ENCODE measurements around the gene SF3A1.
"Not testable (repeated sequence)": the region's sequence is repeated elsewhere in the genome, so short reads cannot be mapped to it uniquely, and the experiment has no call there.

SF3A1 gene

DNA sequence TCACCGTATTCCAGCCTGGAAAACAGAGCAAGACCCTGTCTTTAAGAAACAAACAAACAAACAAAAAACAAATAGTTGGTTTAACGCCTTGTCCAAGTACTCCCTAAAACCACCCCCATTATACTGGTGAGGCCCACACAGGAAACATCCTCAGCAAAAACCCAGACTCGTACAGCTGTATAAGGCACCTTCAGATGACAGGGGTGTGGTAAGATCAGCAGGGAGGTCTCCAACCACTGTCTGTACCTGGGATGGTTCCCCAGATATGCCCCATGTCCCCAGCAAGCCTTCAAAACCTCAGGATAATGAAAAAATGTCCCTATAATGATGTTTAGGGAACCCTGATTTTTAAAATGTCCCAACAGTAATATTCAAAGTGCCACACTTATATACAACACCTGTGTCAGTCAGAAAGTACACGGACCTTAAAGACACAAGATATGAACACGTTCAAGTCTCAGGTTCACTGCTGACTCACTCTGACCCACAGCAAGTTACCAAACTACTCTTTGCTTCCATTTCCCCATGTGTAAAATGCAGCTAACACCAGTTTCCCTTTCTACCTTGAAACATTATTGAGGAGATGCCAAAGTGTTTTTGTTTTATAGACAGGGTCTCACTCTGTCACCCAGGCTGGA, 9.3 kb downstream of the SF3A1 start:
- no peak for DNase-seq

DNA sequence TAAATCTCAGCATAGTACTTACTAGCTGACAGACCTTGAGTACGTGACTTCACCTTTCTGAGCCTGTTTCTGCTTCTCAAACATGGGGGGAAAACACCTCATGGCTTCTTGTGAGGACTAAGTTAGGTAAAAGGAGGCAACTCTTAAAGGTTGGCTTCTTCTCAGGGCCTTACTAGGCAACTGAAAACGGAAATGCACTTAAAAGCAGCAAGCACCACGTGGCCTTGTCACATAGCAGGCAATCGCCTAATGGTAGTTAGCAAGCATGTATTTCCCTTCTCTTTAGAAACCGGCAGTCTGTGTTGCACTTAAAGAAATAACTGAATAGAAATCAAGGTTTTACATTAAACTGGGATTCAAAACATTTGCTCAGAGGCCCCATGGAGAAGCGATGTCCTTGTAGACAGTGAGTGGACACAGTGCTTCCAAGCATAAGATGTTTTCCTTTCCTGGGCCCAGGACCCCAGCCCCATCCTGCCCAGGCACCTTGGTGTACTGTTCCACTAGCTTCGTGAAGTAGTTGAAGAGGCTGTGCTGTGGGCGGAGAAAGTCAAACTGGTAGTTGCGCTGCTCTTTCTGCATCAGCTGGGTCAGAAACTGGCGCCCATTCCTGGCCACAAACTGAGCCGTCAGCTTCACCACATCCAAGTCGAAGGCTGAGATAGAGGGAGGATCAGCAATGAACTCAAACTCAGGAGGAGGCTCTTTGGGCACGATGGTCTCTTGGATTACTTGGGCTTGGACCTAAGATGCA, 12.1 kb downstream of the SF3A1 start:
- DNase-seq = no peak

DNA sequence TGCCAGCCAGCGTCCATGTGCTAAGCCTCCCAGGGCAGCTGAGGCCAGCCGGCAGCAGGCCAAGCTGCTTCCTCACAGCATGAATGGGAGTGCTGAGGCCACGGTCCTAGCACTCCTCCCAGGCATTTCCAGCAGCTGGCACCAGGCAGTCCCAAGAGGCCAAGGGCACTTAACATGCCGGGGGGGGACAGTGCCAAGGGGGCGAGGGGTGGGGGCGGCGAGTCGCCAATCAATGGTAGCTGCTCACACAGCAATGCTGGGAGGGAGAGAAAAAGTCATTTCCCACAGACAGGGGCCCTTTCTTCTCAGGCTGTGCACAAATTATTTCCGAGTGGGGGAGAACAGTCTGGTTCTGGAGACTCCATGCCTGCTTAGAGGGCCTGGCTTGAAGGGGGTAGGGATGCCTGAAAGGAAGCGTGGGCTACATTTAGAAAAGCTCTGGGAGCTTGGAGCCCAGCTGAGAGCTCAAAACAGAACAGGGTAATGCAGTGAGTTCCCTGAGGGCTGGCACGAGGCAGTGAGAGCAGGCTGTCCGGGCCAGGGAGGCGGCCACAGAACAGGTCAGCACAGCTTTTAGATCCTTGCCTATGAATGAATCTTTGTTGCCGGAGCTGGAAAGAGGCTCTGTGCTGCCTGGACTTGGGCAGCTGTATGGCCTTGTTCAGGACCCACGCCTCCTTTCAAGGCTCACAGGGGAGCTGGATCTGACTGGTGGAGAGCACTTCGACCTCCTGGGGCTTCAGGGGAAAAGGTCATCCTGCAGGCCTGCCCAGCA, 15.6 kb downstream of the SF3A1 start:
- no peak for DNase-seq

DNA sequence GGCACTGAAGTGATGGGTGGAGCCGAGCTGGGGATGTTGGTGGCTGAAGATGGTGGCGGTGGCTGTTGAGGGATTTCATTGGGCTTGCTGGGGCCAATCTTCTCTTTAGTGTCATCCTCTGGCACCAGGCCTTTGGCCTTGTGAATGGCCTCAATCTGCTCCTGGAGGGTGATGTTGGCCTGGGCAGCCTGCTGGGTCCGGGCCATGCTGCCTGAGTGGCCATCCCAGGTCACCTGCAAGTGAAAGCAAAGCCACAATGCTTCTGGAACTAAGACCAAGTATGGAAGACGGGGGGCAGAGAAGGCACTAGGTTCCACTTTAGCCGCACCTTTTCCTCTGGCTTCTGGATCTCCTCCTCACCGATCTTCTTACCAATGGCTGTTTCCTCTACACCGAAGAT, 17.9 kb downstream of the SF3A1 start:
- DNase-seq = no peak

DNA sequence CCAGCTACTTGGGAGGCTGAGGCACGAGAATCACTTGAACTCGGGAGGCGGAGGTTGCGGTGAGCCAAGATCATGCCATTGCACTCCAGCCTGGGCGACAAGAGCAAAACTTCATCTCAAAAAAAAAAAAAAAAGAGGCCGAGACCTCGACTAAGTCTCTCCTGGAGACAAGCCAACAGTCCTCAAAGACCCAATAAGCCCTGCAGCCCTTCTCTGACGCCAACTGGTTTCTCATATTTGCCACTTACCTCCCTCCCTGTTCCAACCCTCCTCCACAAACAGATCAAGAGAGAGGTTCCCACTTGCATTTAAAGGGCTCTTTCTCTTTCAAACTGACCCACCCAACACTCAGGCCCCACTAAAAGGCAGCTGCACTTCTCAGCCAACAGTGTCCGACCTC, 18.4 kb downstream of the SF3A1 start:
- DNase-seq = not testable (repeated sequence)

DNA sequence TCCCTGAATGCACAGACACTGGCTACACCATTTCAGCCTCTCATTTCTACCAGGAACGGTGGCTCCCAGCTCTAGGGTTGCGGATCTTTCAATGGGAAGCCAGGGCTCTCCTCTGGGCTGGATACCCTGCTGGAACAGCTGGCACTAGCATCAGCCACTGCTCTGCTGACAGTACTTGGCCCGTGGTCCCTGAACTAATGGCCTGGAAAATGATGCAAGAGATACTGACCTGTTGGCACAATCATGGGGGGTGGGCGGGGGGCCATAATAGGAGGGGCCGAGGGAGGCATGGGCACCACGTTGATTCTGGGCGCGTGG, 19.3 kb downstream of the SF3A1 start:
- DNase-seq = no peak

DNA sequence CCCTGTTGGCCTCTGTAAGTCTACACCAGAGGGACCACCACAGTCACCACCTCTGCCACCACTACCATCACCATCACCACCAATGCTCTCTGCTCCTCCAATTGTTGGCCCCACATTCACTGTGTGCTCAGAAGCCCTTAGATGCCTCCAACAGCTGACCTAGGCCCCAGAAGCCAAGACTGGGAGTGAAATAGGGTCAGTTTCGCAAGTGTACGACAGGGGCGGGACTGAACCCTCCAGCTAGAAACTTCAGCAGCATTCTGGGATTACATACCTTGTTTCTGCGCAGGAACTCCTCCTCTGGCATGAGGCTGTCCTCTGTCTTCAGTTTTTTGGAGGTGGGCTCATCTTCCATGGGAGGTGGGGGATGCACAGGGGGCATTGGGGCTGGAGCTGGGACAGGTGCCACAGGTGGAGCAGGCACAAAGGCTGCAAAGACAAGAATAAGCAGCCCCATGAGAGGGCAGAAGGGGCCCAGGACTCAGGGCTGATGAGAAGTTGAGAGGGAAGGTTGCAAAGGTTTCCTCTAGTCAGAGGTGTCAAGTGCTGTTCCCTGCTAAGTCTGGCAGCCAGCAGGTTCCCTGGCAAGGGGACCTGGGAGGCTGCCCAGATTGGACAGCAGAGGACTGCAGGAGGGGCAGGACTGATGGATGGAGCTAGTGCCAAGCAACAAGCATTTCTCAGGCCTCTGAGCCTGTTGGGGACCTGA, 19.8 kb downstream of the SF3A1 start:
- no peak for DNase-seq

DNA sequence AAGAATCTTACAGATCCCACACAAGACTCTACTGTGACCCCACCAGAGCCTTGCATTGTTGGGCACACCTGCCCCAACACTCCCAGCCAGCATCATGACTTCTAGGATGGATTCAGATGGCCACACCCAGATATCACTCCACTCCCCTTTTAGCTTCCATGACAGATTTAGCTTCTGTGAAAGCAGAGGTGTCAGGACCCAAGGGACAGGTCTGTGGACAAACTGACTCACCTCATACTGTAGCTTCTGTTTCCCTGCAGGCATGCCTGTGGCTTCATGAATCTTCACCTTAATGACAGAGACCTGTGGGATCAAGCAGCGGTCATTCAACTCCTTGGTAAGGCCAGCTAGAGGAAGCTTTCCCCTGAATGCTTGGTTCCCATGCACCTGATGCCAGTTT, 21.5 kb downstream of the SF3A1 start:
- DNase-seq = no peak

DNA sequence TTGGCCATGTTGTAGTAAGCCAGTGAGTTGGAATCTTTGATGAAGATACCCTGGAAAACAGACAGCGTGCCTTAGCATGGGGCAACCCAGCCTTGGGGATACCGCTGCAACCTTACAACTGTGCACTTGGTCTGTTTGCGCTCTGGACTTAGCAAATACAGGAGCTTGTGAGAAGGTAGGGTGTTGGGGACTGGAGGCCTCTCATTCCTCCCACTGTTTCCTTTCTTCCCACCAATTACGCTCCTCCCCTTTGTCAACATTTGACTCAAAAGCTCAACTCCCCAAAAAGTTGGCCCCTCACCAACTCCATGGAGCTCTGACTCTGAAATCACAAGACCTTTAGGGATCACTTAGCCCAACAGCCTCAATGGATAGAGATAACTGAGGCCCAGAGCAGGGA, 22.0 kb downstream of the SF3A1 start:
- DNase-seq = no peak

DNA sequence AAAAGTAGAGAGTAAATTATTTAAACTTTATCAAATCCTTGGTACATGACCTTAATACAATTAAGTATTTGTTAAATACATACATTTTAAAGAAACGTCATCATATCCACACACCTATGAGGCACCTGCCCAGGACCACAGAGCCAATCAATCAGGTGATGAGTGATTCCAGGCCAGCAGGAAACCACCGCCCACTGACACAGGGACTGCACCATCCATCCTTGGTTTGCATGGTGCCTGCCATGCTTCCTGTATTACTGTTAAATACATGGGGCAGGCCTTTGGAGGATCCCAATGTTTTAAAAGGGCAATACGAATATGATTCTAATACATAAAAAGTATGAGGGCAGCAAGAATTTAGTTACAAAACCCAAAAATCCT, 23.0 kb downstream of the SF3A1 start:
- no peak for DNase-seq

DNA sequence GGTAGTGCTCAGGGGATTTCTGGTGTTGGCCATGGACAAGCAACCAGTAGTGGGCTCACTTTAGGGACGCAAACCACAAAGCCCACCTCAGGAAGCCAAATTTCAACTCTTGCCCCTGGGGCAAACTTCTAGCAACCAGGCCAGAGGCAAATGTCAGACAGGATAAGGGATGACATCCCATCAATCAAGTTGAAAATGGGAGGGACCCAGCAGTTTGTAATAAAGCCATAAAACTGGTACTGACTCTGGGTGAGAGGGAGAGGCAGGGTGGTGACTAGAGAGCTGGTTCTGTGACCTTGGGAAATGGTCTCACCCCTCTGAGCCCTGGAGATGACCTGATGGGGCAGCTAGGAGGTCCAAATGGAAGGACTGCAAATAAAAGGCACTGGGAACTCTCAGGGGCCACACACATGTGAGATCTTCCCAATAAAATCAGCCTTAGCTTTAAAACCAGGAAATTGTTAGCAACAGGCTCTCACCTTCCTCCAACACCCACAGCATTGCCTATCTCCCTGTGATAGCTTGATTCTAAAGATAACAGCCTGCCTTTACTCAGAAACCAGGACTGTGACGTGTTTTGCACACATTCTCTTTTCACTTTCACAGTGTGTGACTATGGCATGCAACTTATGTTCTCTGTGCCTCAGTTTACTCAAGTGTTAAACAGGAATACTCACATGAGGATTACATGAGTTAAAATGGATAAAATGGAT, 23.5 kb downstream of the SF3A1 start:
- DNase-seq = no peak

DNA sequence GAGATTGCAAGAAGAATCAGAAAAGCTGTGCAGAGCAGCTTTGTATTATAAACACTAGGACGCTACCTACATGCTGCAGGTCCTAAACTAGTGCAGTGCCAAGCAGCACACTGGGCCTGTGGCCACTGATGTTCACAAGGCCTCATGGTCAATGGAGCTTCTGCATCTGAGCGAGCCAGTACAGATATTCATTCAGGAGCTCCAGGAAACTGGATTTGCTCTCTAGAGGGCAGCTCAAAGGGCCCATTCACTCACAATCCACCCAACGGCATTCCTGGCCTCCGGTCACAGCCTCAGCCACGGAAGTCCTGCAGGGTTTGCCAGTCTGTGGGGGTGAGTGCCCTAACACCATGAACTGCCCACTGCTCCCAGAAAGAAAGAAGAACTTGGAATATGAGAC, 24.1 kb downstream of the SF3A1 start:
- DNase-seq = no peak

DNA sequence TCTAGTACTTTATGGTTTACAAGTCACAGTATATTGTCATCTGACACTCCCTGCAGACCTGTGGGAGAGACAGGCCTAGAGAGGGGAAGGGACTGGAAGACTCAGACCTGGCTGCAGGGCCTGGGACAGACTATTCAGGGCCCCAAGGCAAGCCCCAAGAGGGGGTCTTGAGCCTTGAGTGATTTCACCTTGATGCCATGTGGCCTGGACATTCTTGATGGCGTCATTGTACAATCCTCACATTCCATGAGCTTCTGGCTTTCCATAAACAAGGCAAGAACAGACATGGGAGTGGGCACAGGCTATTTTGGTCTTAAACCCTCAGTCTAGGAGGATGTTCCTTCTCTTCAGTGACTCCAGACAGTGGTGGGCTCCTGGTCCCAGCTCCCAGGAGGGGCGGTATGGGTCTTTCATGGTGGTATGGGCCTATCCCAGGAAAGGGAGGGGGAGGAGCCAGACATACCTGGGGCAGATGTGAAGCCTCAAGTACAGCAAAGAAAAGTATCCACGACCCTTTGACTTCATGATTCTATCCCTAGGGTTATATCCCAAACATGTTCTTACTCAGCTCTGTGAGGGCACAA, 28.1 kb downstream of the SF3A1 start:
- no peak for DNase-seq

DNA sequence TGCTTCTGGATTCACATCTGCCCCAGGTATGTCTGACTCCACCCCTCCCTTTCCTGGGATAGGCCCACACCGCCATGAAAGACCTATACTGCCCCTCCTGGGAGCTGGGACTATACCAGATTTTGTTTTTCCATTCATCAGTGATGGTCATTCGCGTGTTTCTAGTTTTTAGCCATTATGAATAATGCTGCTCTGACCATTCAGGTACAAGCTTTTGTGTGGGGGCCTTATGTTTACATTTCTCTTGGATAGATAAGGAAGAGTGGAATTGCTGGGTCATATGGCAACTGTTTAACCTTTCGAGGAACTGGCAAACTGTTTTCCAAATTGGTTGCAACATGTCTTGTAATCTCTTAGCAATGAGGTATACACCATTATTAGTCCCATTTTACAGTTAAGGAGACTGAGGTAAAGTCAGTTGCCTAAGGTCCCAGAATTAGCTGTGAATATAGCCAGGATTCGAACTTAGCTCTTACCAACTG, 28.8 kb downstream of the SF3A1 start:
- no peak for DNase-seq

DNA sequence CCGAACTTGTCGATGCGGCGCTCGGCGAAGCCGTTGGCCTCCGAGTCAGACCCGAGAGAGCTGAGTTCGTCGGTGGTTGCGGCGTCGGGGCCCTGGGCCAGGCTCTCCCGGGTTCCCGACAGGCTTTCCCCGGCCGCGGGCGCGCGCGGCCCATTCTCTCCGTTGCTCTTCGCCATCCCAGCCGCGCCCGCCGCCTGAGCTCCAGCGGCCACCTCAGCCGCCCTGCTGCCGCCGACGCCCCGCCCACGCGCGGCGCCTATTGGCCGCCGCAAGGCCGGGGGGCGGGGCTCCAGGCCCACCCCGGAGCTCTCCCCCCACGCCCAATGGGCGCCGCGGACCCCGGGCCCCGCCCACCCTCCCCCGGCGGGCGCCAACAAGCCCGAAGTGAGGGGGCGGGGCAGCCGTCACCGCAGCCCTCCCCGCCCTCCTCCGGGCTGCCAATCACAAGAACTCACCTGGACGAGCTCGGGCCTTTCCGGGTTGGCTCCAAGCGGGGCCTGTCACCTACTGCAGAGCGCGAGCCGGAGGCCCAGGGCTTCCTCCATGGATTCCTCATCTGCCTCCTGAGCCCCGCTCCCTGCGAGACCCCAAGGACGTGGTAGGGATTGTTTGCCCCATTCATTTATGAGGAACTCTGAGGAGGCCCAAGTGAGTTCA, 29.9 kb downstream of the SF3A1 start, which contains the start of gene TBC1D10A:
TSS of gene TBC1D10A (minus strand) at position 236 of the 657 bp plus-strand sequence. CDS start at position 176, 60 bp downstream.
- peak; percentile 97 for DNase-seq

DNA sequence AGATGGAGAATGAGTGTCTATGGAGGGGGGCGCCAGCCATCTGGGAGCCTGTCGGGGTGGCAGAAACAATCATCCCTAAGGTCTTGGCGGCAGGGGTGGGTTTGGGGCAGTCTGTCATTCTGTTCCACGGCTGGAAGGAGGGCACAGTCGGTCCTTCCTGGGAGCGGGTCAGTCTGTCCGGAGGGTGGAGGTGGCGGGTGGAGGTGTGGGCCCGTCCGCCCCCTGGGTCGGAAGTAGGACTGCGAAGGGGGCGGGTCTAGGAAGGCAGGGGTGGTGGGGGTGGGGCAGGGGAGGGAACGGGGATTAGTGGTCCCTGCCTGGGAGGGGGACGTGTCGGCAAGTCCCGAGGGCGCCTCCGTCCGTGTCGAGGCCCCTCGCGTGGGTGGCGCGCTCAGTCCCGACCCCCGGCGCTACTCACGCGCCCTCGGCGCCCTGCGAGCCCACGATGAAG, 30.4 kb downstream of the SF3A1 start:
- no peak for DNase-seq

DNA sequence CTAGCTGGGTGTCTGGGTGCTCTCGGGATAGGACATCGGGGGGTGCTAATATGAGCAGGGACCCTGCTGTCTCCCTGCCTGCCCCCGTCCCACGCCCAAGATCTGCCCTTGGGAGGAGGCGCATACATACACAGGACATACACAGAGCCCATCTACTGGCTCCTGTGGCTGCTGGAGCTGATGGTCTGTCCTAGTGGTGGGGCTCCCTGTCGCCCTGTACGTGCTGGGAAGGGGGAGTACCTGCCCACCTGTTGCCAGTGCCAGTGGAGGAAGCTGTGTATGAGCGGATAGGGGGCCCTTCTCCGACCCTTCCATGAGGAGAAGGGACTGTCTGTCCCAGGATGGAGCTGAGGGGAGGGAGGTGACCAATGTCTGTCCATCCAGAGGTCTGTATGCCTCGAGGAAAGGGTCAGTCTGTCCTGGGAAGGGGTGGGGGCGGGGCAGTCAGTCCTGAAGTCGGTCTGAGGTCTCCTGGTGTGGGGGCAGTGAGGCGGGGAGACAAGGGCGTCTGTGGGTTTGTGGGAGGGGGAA, 30.9 kb downstream of the SF3A1 start:
- no peak for DNase-seq

DNA sequence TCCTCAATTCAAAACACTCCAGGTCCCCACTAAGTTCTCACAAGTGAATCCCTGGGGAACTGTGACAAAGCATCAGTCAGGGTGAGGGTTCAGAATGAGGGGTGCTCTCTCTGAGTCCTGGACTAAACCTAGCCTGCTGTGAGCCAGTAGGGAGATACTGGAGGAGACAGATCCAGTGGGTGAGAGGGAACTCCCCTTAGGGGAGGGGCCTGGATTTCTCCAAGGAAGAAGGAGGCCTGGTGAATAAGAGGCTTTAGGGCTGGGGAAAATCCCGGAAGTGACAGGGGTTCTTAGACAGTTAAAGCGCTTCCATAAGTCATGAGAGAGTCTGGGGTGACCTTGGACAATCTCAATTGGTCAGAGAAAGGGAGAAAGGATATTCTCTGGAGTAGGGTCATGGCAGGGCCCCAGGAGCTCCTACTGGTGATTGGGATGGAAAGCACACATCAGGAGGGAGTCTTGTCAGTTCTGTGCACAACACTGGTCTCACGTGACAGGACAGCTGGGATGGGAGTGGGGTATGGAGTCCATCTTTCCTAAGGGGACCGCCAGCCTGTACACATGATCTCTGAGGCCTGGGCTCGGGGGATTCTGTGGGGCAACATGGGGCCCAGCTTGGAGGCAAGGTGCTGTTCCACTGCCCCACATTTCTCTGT, 31.5 kb downstream of the SF3A1 start:
- DNase-seq = no peak

DNA sequence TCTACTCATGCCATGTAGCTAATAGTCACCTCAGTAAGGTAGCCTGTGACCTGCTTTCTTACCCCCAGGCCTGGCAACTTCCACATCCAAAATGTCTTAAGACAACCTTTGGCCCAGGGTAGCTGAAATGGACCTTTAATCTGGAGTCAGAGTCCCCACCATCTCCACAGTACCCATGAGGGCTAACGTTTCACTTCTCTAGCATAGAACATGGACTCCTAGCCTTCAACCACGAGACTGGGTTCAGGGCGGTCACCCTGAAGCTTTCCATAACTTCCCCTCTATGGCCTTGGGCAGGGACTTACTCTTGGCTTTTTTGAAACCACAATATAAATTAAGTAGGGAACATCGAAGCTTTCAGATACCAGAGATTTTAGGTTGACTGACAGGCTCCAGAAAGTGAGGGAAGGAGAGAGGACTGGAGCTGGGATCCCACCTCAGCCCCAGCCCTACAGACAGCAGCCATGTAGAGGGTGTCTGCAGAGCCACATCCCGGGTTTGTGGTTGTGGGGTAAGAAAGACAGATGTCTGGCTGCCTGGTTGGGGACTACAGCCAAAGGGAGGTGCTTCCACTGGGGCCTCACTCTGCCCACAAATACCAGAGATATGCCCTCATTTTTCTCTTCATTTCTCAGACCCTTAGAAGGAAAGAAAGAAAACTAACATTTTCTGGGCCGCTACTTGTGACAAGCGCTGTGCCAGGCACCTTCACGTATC, 32.5 kb downstream of the SF3A1 start:
- DNase-seq = peak; percentile 88

DNA sequence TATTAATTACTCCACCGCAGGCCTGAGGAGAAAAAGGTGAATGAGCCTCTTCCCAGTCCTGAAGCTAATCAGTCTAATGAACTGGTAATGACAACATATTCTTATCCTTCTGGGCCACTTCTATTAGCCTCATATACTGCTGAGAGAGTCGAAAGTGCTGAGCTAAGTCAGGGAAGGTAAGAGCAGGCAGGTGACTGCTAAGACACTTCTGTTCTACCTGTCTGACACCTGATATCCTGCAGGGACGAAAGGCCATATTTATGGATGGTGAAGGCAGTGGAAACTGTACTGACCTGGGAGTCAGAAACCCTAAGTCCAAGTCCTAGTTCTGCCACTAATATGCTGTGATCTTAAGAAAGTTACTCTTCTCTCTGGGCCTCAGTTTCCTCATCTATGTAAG, 33.4 kb downstream of the SF3A1 start:
- no peak for DNase-seq

All from hematopoietic multipotent progenitor cell treated with erythropoietin and hydrocortisone succinate and interleukin-3 and kit ligand, for 4 days (in vitro differentiated cells).